Ascending aorta (tissue), 2 donors: Measurements from ENCODE around the gene HMGCL. TPM values are rescaled to one million over a fixed set of nuclear protein-coding genes. Genes with fewer than 3 reads are reported as not detected.

Experiments
- DNase-seq, 2 donors: peaks; one replicate each; pipeline ENCODE4 v3.0.0-alpha.2; 2019; ENCODE audit warnings: low spot score in 2 of 2
- H3K27ac ChIP-seq, 2 donors: fragments of 200-600 bp; sonication (generic); one replicate each; pipeline ENCODE4 v1.5.1; 2016 to 2017; ENCODE audit warnings: mild to moderate bottlenecking in 1 of 2
- H3K27me3 ChIP-seq: fragments of 200-600 bp; sonication (generic); one replicate; pipeline ENCODE4 v1.5.1; 2017
- H3K36me3 ChIP-seq, 2 donors: fragments of 200-600 bp; sonication (generic); one replicate each; pipeline ENCODE4 v1.5.1; 2016
- H3K4me1 ChIP-seq, 2 donors: fragments of 200-600 bp; sonication (generic); one replicate each; pipeline ENCODE4 v1.5.1; 2016 to 2017; ENCODE audit warnings: mild to moderate bottlenecking in 1 of 2
- H3K4me3 ChIP-seq, 2 donors: fragments of 200-600 bp; sonication (generic); one replicate each; pipeline ENCODE4 v1.5.1; 2016 to 2017; ENCODE audit warnings: mild to moderate bottlenecking in 1 of 2
- H3K9me3 ChIP-seq, 2 donors: fragments of 200-600 bp; sonication (generic); one replicate each; pipeline ENCODE4 v1.5.1; 2016
- intact Hi-C: fragments of 100-400 bp; cut with DNase I; formaldehyde crosslinking; loops from one replicate; pipeline ENCODE4 v1.15.1; 2023
- total RNA-seq: library from RNA; depleted of rRNA; stranded (reverse); fragments of >200 nt; gene quantifications from one replicate; pipeline ENCODE4 v1.1.0, GENCODE V29; 2016
- TF ChIP-seq, protein P1 (sequence below), 3 experiments: fragments of 200-600 bp in 2 of 3; fragments of 450-650 bp in 1 of 3; sonication (generic) in 2 of 3; IDR thresholded peaks; one replicate each; pipeline ENCODE4 v1.5.1; 2016 to 2019; ENCODE audit warnings: antibody characterized with exemption in 3 of 3, mild to moderate bottlenecking in 1 of 3, moderate library complexity in 1 of 3

Gene HMGCL
- total RNA-seq, 1 donor from 2014 or later, result 7.3 TPM

- Histone ChIP-seq H3K27me3 (no peaks in the 10 kb centered on the region), H3K27ac (no peak overlapping the region), H3K36me3 (peaks cover 71 to 72% of the 10 kb centered on the region in 2 donors), H3K4me1 (no peaks in the 10 kb centered on the region), H3K9me3 (no peaks in the 10 kb centered on the region), H3K4me3 (no peak overlapping the region)
- intact Hi-C loops, result no loop called here
- DNase-seq, result no peak
- TF ChIP-seq, protein P1, sequence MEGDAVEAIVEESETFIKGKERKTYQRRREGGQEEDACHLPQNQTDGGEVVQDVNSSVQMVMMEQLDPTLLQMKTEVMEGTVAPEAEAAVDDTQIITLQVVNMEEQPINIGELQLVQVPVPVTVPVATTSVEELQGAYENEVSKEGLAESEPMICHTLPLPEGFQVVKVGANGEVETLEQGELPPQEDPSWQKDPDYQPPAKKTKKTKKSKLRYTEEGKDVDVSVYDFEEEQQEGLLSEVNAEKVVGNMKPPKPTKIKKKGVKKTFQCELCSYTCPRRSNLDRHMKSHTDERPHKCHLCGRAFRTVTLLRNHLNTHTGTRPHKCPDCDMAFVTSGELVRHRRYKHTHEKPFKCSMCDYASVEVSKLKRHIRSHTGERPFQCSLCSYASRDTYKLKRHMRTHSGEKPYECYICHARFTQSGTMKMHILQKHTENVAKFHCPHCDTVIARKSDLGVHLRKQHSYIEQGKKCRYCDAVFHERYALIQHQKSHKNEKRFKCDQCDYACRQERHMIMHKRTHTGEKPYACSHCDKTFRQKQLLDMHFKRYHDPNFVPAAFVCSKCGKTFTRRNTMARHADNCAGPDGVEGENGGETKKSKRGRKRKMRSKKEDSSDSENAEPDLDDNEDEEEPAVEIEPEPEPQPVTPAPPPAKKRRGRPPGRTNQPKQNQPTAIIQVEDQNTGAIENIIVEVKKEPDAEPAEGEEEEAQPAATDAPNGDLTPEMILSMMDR (IDR thresholded peaks at IDR 0.05), result no peak
Measured at GRCh38 chr1:23759277-23759676, 66.0 kb downstream of the HMGCL start.

DNA sequence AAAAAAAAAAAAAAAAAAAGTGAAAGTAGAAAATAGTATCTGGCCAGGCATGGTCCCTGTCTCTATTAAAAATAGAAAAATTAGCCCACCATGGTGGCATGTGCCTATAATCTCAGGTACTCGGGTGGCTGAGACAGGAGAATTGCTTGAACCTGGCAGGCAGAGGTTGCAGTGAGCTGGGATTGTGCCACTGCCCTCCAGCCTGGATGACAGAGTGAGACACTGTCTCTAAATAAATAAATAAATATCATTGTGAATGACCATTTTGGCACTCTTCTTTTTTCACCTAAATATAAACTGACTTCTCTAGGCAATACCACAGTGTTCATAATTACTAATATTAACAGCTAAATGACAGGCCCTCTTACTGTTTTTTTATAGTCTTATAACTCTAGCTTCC is 67.4 kb downstream of the HMGCL start:
- no peaks in the 10 kb centered on the region for H3K27me3 ChIP-seq
- no peak for DNase-seq
- no peak overlapping the region for H3K4me3 ChIP-seq
- intact Hi-C loops, result no loop called here
- H3K27ac ChIP-seq, result no peak overlapping the region
- TF ChIP-seq, protein P1 (IDR thresholded peaks at IDR 0.05), result no peak
- H3K4me1 ChIP-seq, result no peaks in the 10 kb centered on the region
- H3K9me3 ChIP-seq, result no peaks in the 10 kb centered on the region
- H3K36me3 ChIP-seq, result peaks cover 86 to 87% of the 10 kb centered on the region in 2 donors

DNA sequence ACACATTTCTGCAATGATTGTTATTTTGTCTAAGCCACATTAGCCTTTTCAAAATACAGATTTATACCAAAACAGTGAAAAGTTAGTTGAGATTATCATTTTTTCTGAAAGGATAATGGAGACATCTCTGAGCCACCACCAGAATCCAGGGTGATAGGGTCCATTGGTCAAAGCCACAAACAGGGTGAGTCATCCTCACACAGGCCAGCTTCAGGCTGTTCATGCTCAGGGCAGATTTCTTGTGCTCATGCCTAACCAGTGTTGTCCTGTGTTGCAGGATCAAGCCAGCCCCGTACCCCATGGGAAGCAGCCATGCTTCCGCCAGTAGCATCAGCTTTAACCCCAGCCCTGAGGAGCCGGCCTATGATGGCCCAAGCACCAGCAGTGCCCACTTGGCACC is 68.6 kb downstream of the HMGCL start:
- TF ChIP-seq, protein P1 (IDR thresholded peaks at IDR 0.05), result no peak
- intact Hi-C loops, result no loop called here
- no peak overlapping the region for H3K4me3 ChIP-seq
- H3K36me3 ChIP-seq, result peaks cover 94 to 96% of the 10 kb centered on the region in 2 donors
- no peaks in the 10 kb centered on the region for H3K9me3 ChIP-seq
- H3K4me1 ChIP-seq, result no peaks in the 10 kb centered on the region
- H3K27ac ChIP-seq, result no peak overlapping the region
- DNase-seq, result no peak
- no peaks in the 10 kb centered on the region for H3K27me3 ChIP-seq

DNA sequence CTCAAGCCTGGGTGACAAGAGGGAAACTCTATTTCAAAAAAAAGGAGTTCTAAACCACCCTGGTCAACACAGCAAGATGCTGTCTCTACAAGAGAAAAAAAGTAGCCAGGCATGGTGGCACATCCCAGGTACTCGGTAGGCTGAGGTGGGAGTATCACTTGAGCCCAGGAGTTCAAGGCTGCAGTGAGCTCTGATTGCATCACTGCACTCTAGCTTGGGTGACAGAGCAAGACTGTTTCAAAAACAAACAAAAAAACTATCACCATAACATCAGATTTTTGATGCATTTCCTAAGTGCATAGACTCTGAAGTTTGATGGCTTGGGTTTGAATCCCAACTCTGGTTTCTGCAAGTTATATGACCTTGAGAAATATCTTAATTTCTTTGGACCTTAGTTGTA is 72.3 kb downstream of the HMGCL start:
- Histone ChIP-seq H3K9me3 (no peaks in the 10 kb centered on the region), H3K4me1 (no peaks in the 10 kb centered on the region), H3K36me3 (peaks cover 77 to 78% of the 10 kb centered on the region in 2 donors), H3K27me3 (no peaks in the 10 kb centered on the region), H3K4me3 (no peak overlapping the region), H3K27ac (no peak overlapping the region)
- intact Hi-C loops, result no loop called here
- TF ChIP-seq, protein P1 (IDR thresholded peaks at IDR 0.05), result no peak
- DNase-seq, result no peak

Other genes starting within 250 kb of the HMGCL start
- 462 TPM for gene RPL11, start 133.6 kb downstream of the HMGCL start, total RNA-seq
- gene ELOA, start 82.0 kb downstream of the HMGCL start, total RNA-seq, result 22.6 TPM
- gene PITHD1, start 47.0 kb downstream of the HMGCL start, total RNA-seq, result 60.1 TPM
- 127 TPM for gene LYPLA2, start 34.3 kb downstream of the HMGCL start, total RNA-seq
- gene GALE, start 24.7 kb downstream of the HMGCL start, total RNA-seq, result 30.4 TPM
- gene FUCA1, start 42.9 kb upstream of the HMGCL start, total RNA-seq, result 11.1 TPM
- not detected for gene CNR2, start 87.9 kb upstream of the HMGCL start, total RNA-seq
- gene PNRC2, start 134.4 kb upstream of the HMGCL start, total RNA-seq, result 62.7 TPM
- gene SRSF10, start 154.9 kb upstream of the HMGCL start, total RNA-seq, result 80.6 TPM